D721Med (cell line): ENCODE measurements around the gene UBD.

Experiments
- DNase-seq: peaks from one replicate; pipeline ENCODE4 v3.0.0; 2011; ENCODE audit warnings: low spot score; ENCODE audit not compliant: insufficient read length
- FAIRE-seq: peaks from 2 replicates; lab custom pipeline; 2011; peaks lifted over from hg19 to GRCh38; lab: Jason Lieb, UNC
- CTCF ChIP-seq: IDR thresholded peaks from 2 replicates; pipeline ENCODE4 v1.5.1; 2012; ENCODE audit warnings: mild to moderate bottlenecking, control low read depth; ENCODE audit not compliant: insufficient read depth; ENCODE audit errors: missing control alignments

The UBD gene

GRCh38 chr6:29559524-29560287, at the start of gene UBD:
Gene UBD (minus strand): TSS chr6:29559732. CDS start chr6:29559701, 31 bp downstream.
- FAIRE-seq (no peak), DNase-seq (no peak)
- TF ChIP-seq CTCF = no peak

GRCh38 chr6:29608131-29608530, 48.6 kb upstream of the UBD start:
- no peak for DNase-seq
- FAIRE-seq = no peak
- no peak for TF ChIP-seq CTCF

- FAIRE-seq (no peak), DNase-seq (no peak)
- no peak for TF ChIP-seq CTCF
Observed at GRCh38 chr6:29603930-29604329, 44.4 kb upstream of the UBD start.

GRCh38 chr6:29603456-29603855, 43.9 kb upstream of the UBD start:
- TF ChIP-seq CTCF = no peak
- DNase-seq (no peak), FAIRE-seq (no peak)

GRCh38 chr6:29602564-29603361, 43.2 kb upstream of the UBD start:
- FAIRE-seq = no peak

GRCh38 chr6:29598172-29598747, 38.7 kb upstream of the UBD start:
- FAIRE-seq (no peak), DNase-seq (no peak)
- no peak for TF ChIP-seq CTCF

More at GRCh38 chr6:29602564-29603361, 43.2 kb upstream of the UBD start:
- no peak for TF ChIP-seq CTCF
- no peak for DNase-seq
